OCI-LY3 (cell line): ENCODE data around the gene TXNL4A.
A peak's percentile ranks its signal among the peaks of the same experiment; 100 is the strongest.
"Not testable (repeated sequence)": the region's sequence is repeated elsewhere in the genome, so short reads cannot be mapped to it uniquely, and the experiment has no call there.

Experiments
- H2AFZ ChIP-seq: fragments of 200-600, 300-600 bp; shearing (Covaris generic); 2 replicates; pipeline ENCODE4 v1.6.0; 2014; ENCODE audit warnings: antibody characterized with exemption, low read depth, low read length
- H3K27ac ChIP-seq: fragments of 200-600, 300-600 bp; sonication (generic); 2 replicates; pipeline ENCODE4 v1.5.1; 2014; ENCODE audit warnings: mild to moderate bottlenecking, low read length, moderate library complexity, mixed read lengths
- H3K27me3 ChIP-seq: fragments of 200-600, 300-600 bp; sonication (generic); 2 replicates; pipeline ENCODE4 v1.6.1; 2014; ENCODE audit warnings: low read depth, low read length, mixed read lengths
- H3K36me3 ChIP-seq: fragments of 200-600, 300-600 bp; sonication (generic); replicated peaks from 2 replicates; pipeline ENCODE3; 2014; ENCODE audit warnings: low read depth, low read length, mixed read lengths
- H3K4me1 ChIP-seq: fragments of 300-600, 200-600 bp; sonication (generic); 2 replicates; pipeline ENCODE4 v1.6.1; 2014; ENCODE audit warnings: low read length, mixed read lengths
- H3K4me2 ChIP-seq: fragments of 200-600, 300-600 bp; sonication (generic); 2 replicates; pipeline ENCODE4 v1.6.1; 2014; ENCODE audit warnings: low read length, mixed read lengths
- H3K4me3 ChIP-seq: fragments of 300-600, 200-600 bp; sonication (generic); 2 replicates; pipeline ENCODE4 v1.5.1; 2014; ENCODE audit warnings: antibody characterized with exemption, mild to moderate bottlenecking, low read length, moderate library complexity
- H3K79me2 ChIP-seq: fragments of 300-600, 200-600 bp; shearing (Covaris generic); 2 replicates; pipeline ENCODE4 v1.6.1; 2014; ENCODE audit warnings: mild to moderate bottlenecking, low read length, mixed read lengths
- H3K9ac ChIP-seq: fragments of 300-600, 200-600 bp; shearing (Covaris generic); 2 replicates; pipeline ENCODE4 v1.6.0; 2014; ENCODE audit warnings: mild to moderate bottlenecking, low read length, moderate library complexity
- H3K9me3 ChIP-seq: fragments of 200-600, 300-600 bp; shearing (Covaris generic); 2 replicates; pipeline ENCODE4 v1.6.1; 2014; ENCODE audit warnings: low read length, mixed read lengths; ENCODE audit not compliant: insufficient read depth
- H4K20me1 ChIP-seq: fragments of 200-600, 300-600 bp; sonication (generic); 2 replicates; pipeline ENCODE4 v1.6.1; 2016; ENCODE audit warnings: low read length, mixed read lengths; ENCODE audit not compliant: insufficient read depth
- EZH2phosphoT487 ChIP-seq: fragments of 200-600 bp; shearing (Covaris generic); IDR thresholded peaks from 2 replicates; pipeline ENCODE4 v1.6.1; 2018; ENCODE audit warnings: antibody characterized with exemption, mixed run types, low read depth
- TF ChIP-seq, protein P1 (sequence below): fragments of 200-600, 300-600 bp; sonication (generic); IDR thresholded peaks from 2 replicates; pipeline ENCODE4 v1.5.1; 2014; ENCODE audit warnings: antibody characterized with exemption, low read length, low read depth

Gene TXNL4A

DNA sequence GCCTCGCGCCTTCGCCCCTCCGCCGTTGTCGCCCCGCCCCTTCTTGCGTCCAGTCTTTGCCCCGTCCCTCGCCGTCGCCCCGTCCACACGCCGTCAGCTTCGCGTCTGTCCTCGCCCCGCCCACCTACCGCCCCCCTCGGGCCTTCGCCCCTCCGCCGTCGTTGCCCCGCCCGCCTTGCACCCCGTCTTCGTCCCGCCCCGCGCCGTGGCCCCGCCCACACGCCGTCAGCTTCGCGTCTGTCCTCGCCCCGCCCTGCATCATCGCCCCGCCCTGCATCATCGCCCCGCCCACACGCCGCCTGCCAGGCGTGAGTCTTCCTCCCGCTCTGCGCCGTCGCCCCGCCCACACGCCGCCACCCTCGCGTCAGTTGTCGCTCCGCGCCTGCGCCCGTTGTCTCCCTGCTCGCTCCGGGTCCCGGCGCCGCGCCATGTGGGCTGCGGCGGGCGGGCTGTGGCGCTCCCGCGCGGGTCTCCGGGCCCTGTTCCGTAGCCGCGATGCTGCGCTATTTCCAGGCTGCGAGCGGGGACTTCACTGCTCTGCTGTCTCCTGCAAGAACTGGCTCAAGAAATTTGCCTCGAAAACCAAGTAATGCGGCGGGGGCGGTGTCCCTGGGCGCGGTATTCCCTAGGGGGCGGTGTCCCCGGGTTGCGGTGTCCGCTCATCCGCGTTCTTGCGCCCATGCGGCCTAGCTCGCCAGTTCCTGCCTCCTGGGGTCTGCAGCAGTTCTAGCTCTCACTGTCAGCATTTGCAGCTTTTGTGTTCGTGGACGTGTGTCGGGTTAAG, 45.9 kb upstream of the TXNL4A start, which contains the start of gene RBFA:
RBFA (plus strand) TSS at position 367 of the 784 bp plus-strand sequence; CDS start at position 429, 62 bp downstream.
- Histone ChIP-seq H3K4me3 (peak within 1 kb of the TSS; percentile 81), H4K20me1 (no peaks in the 10 kb centered on the region), H3K36me3 (peaks cover 16% of the 10 kb centered on the region), H3K79me2 (peaks cover 28% of the 10 kb centered on the region), H3K9ac (peak within 1 kb of the TSS; percentile 79), H3K9me3 (no peaks in the 10 kb centered on the region), H3K4me1 (peaks cover 17% of the 10 kb centered on the region), H3K27ac (peak within 1 kb of the TSS; percentile 25), H3K27me3 (no peaks in the 10 kb centered on the region), H2AFZ (peak within 1 kb of the TSS; percentile 79), H3K4me2 (peak within 1 kb of the TSS; percentile 82)
- TF ChIP-seq, protein P1, sequence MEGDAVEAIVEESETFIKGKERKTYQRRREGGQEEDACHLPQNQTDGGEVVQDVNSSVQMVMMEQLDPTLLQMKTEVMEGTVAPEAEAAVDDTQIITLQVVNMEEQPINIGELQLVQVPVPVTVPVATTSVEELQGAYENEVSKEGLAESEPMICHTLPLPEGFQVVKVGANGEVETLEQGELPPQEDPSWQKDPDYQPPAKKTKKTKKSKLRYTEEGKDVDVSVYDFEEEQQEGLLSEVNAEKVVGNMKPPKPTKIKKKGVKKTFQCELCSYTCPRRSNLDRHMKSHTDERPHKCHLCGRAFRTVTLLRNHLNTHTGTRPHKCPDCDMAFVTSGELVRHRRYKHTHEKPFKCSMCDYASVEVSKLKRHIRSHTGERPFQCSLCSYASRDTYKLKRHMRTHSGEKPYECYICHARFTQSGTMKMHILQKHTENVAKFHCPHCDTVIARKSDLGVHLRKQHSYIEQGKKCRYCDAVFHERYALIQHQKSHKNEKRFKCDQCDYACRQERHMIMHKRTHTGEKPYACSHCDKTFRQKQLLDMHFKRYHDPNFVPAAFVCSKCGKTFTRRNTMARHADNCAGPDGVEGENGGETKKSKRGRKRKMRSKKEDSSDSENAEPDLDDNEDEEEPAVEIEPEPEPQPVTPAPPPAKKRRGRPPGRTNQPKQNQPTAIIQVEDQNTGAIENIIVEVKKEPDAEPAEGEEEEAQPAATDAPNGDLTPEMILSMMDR, result peak; percentile 66
- TF ChIP-seq EZH2phosphoT487, result no peak

DNA sequence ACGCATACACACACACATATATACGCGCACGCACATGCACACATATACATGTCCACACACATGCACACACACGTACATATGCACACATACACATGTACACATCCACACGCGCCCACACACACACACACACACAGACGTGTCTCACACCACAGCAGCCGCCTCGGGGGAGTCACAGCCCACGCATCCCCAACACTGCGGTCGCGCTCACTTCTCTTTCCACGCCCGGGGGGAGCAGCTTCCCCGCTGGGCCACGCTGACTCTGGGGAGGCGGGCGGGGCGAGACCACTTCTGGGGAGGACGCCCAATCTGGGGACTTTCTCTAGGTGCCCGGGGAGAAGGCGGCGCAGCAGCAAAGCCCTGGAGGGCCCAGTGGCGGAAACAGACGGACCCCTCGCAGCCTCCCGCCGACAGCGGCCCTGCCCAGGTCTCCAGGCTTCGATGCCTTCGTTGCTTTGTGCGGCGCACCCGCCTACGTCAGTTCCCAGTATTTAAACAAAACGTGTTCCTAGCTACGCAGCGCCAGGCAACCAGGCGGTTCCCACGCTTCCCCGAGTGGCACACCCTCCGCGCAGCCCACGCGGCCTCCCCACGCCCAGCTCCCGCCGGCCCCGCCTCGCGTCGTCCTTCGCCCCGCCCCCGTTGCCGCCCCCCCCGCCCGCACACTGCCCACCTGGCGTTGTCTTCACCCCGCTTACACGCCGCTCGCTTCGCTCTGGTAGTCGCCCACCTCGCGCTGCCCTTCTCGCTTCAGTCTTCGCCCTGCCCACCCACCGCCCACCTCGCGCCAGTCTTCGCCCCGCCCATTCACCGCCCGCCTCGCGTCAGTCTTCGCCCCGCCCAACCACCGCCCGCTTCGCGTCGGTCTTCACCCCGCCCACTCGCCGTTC, 45.1 kb upstream of the TXNL4A start:
- Histone ChIP-seq H3K9ac (peak overlapping the region; percentile 74), H3K4me1 (peaks cover 17% of the 10 kb centered on the region), H3K27me3 (no peaks in the 10 kb centered on the region), H3K4me3 (peak overlapping the region; percentile 80), H3K4me2 (peak overlapping the region; percentile 82), H4K20me1 (no peaks in the 10 kb centered on the region), H3K79me2 (peaks cover 28% of the 10 kb centered on the region), H3K27ac (peak overlapping the region; percentile 22), H2AFZ (peak overlapping the region; percentile 68), H3K9me3 (0 out of 2 replicates have a peak, but pooled peaks cover 2% of the 10 kb centered on the region), H3K36me3 (peaks cover 12% of the 10 kb centered on the region)
- TF ChIP-seq EZH2phosphoT487, result no peak
- TF ChIP-seq, protein P1, result no peak

DNA sequence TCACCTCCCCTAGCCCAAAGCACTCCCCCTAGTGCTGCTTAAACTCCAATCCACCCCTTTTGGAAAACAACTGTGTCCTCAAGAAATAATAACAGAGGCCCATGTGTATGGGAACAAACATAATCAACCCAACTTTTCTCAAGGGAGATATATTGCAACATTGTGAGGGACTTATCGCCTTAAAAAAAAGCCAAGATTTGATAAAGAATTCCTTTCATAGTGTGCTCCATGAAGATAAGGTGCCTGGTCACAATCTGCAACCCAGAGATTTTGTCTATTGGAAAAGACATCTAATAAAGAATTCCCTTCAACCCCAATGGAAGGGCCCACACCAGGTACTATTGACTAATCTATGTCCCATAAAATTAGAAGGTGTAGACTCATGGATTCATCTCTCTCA, 41.3 kb upstream of the TXNL4A start:
- TF ChIP-seq, protein P1, result no peak
- TF ChIP-seq EZH2phosphoT487, result no peak
- Histone ChIP-seq H3K4me2 (no peak overlapping the region), H3K79me2 (peaks cover 3% of the 10 kb centered on the region), H3K27me3 (no peaks in the 10 kb centered on the region), H4K20me1 (no peaks in the 10 kb centered on the region), H3K36me3 (peaks cover 1% of the 10 kb centered on the region), H3K9ac (no peak overlapping the region), H3K4me1 (peaks cover 6% of the 10 kb centered on the region; the same call in 1 of the 2 replicates), H2AFZ (no peak overlapping the region), H3K4me3 (no peak overlapping the region), H3K9me3 (peaks cover 23% of the 10 kb centered on the region), H3K27ac (no peak overlapping the region)

DNA sequence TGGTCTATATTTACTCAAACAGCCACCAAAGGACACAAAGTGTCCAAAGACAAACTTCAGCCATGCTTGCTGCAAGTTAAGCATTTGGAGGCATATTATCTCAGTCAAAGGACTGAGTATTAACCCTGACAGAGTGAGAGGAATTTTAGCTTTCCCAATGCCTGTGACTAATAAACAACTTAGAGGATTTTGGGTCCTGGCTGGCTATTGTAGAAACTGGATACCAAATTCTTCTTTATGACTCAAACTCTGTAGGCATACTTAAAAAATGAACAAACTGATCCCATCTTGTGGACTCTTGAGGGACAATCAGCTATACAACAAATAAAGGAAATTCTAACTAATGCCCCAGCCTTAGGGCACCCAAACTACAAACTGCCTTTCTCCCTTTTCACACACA, 39.4 kb upstream of the TXNL4A start:
- not testable (repeated sequence) for H3K79me2 ChIP-seq, H3K4me3 ChIP-seq, H2AFZ ChIP-seq, H3K27me3 ChIP-seq, H3K27ac ChIP-seq, H3K9ac ChIP-seq, H3K4me2 ChIP-seq, H3K4me1 ChIP-seq, H4K20me1 ChIP-seq
- Histone ChIP-seq H3K36me3 (peaks cover 12% of the 10 kb centered on the region), H3K9me3 (peaks cover 43% of the 10 kb centered on the region)
